GM12892 (cell line): Measurements from ENCODE around the gene MGAT5.
"Not testable (repeated sequence)": the region's sequence is repeated elsewhere in the genome, so short reads cannot be mapped to it uniquely, and the experiment has no call there.

Experiments
- POLR2A ChIP-seq: IDR thresholded peaks from 2 replicates; pipeline ENCODE4 v1.6.1; 2011; ENCODE audit warnings: low read depth, low read length, control low read depth
- POLR2AphosphoS5 ChIP-seq: IDR thresholded peaks from 2 replicates; pipeline ENCODE4 v1.6.1; 2011; ENCODE audit warnings: low read depth, low read length, control low read depth

GRCh38 chr2:134476982-134477381 lies 223.1 kb downstream of the MGAT5 start:
- TF ChIP-seq POLR2A, POLR2AphosphoS5: not testable (repeated sequence)
